Breast epithelium (tissue), 3 donors: ENCODE results near the gene CDH23.

ENCODE experiments used
- CTCF ChIP-seq, 3 donors: fragments of 450-650 bp; IDR thresholded peaks; one replicate each; pipeline ENCODE4 v1.5.1; 2016 to 2017; ENCODE audit warnings: antibody characterized with exemption in 3 of 3, mild to moderate bottlenecking in 3 of 3, moderate library complexity in 3 of 3
- POLR2AphosphoS5 ChIP-seq, 3 donors: sonication (generic); formaldehyde crosslinking; IDR thresholded peaks; one replicate each; pipeline ENCODE4 v1.6.1; 2017; ENCODE audit warnings: antibody characterized with exemption in 3 of 3

- TF ChIP-seq CTCF (IDR thresholded peaks at IDR 0.05) (no peak), POLR2AphosphoS5 (IDR thresholded peaks at IDR 0.05) (no peak)
Measured at GRCh38 chr10:71838264-71839211, 441.8 kb downstream of the CDH23 start.
